ENCODE measurements around the gene SH3PXD2A. TPM values are rescaled to one million over a fixed set of nuclear protein-coding genes. Genes with fewer than 3 reads are reported as not detected.

SH3PXD2A gene
- polyA plus RNA-seq, 1 donor, result 32.0 TPM

- DNase-seq, result no peak
Measured at GRCh38 chr10:103879831-103880230, 24.5 kb upstream of the SH3PXD2A start.

GRCh38 chr10:103879409-103879808, 24.0 kb upstream of the SH3PXD2A start:
- DNase-seq, result no peak

- no peak for DNase-seq
Measured at GRCh38 chr10:103877861-103878260, 22.5 kb upstream of the SH3PXD2A start.

- DNase-seq, result no peak
Measured at GRCh38 chr10:103876155-103876554, 20.8 kb upstream of the SH3PXD2A start.

- DNase-seq, result no peak
Measured at GRCh38 chr10:103874730-103875129, 19.4 kb upstream of the SH3PXD2A start.

- DNase-seq, result no peak
Measured at GRCh38 chr10:103872137-103872931, 17.0 kb upstream of the SH3PXD2A start.

- no peak for DNase-seq
Measured at GRCh38 chr10:103871006-103871405, 15.6 kb upstream of the SH3PXD2A start.

- DNase-seq, result no peak
Measured at GRCh38 chr10:103870516-103870915, 15.1 kb upstream of the SH3PXD2A start.

- no peak for DNase-seq
Measured at GRCh38 chr10:103869336-103869735, 14.0 kb upstream of the SH3PXD2A start.

GRCh38 chr10:103868200-103868599, 12.8 kb upstream of the SH3PXD2A start:
- no peak for DNase-seq

- DNase-seq, result no peak
Measured at GRCh38 chr10:103861505-103861904, 6.1 kb upstream of the SH3PXD2A start.

- DNase-seq, result peak; percentile 83
Measured at GRCh38 chr10:103859161-103860086, 4.0 kb upstream of the SH3PXD2A start.

GRCh38 chr10:103858360-103858759, 3.0 kb upstream of the SH3PXD2A start:
- no peak for DNase-seq

- no peak for DNase-seq
Measured at GRCh38 chr10:103856797-103857170, 1.4 kb upstream of the SH3PXD2A start.

- no peak for DNase-seq
Measured at GRCh38 chr10:103855852-103856796, 748 bp upstream of the SH3PXD2A start.

GRCh38 chr10:103854686-103855391, 537 bp downstream of the SH3PXD2A start:
- no peak for DNase-seq

GRCh38 chr10:103854265-103854685, 1.1 kb downstream of the SH3PXD2A start:
- DNase-seq, result peak; percentile 84

- no peak for DNase-seq
Measured at GRCh38 chr10:103853428-103854264, 1.7 kb downstream of the SH3PXD2A start.

- no peak for DNase-seq
Measured at GRCh38 chr10:103852856-103853255, 2.5 kb downstream of the SH3PXD2A start.

GRCh38 chr10:103852189-103852711, 3.1 kb downstream of the SH3PXD2A start:
- DNase-seq, result no peak
